A549 (cell line): Measurements from ENCODE around the gene CMYA5. TPM values are rescaled to one million over a fixed set of nuclear protein-coding genes. Genes with fewer than 3 reads are reported as not detected.

Experiments
- ATAC-seq, 2 experiments: fragments of 200-7000 bp in 1 of 2; fragments of >200 bp in 1 of 2; cut with Nextera tagmentation in 1 of 2; cut with Tn5 transposase in 1 of 2; 3 replicates each; pipeline versions ENCODE4 v1.8.0 to v1.9.1; 2018 to 2020; ENCODE audit warnings: mild to moderate bottlenecking in 1 of 2, moderate library complexity in 1 of 2
- CTCF ChIA-PET: fragments of 300-600 bp; sonication (Branson Sonifier 250); formaldehyde crosslinking; extraction: SDS; loops from one replicate; lab custom pipeline; 2021; ENCODE audit warnings: antibody characterized with exemption, inconsistent platforms; lab: Yijun Ruan, JAX
- POLR2A ChIA-PET: fragments of 350-600 bp; formaldehyde crosslinking; extraction: SDS; loops from one replicate; lab custom pipeline; 2021; ENCODE audit warnings: antibody characterized with exemption, inconsistent platforms; lab: Yijun Ruan, JAX
- DNase-seq, 2 experiments: peaks; one replicate each; pipeline versions ENCODE4 v3.0.0 to v3.0.0-alpha.2; 2011 to 2016; ENCODE audit warnings: low read depth in 1 of 2, low spot score in 1 of 2
- FAIRE-seq: peaks from 2 replicates; lab custom pipeline; 2011; peaks lifted over from hg19 to GRCh38; lab: Jason Lieb, UNC
- H3K27ac ChIP-seq, 2 experiments: fragments of >200 bp; sonication (Bioruptor Twin); formaldehyde crosslinking; 3 replicates each; pipeline ENCODE4 v1.5.1; 2016 to 2017
- H3K4me1 ChIP-seq: fragments of >200 bp; sonication (Bioruptor Twin); formaldehyde crosslinking; 3 replicates; pipeline ENCODE4 v1.6.1; 2016
- H3K4me2 ChIP-seq: fragments of >200 bp; sonication (Bioruptor Twin); formaldehyde crosslinking; 3 replicates; pipeline ENCODE4 v1.6.1; 2016
- H3K4me3 ChIP-seq: fragments of >200 bp; sonication (Bioruptor Twin); formaldehyde crosslinking; 3 replicates; pipeline ENCODE4 v1.5.1; 2016
- H3K9me3 ChIP-seq: fragments of >200 bp; sonication (Bioruptor Twin); formaldehyde crosslinking; 3 replicates; pipeline ENCODE4 v1.6.1; 2016
- CBX2 ChIP-seq: fragments of 200-600 bp; sonication (generic); IDR thresholded peaks from 2 replicates; pipeline ENCODE4 v1.6.1; 2016; ENCODE audit warnings: low read depth, mild to moderate bottlenecking, borderline replicate concordance
- CHD2 ChIP-seq: fragments of 150-350 bp; IDR thresholded peaks from 2 replicates; pipeline ENCODE4 v1.6.1; 2014; ENCODE audit warnings: low read length; ENCODE audit not compliant: partially characterized antibody
- EHMT2 ChIP-seq: fragments of 200-600 bp; sonication (generic); IDR thresholded peaks from 2 replicates; pipeline ENCODE4 v1.6.1; 2016; ENCODE audit warnings: antibody characterized with exemption, low read depth, mild to moderate bottlenecking, moderate library complexity
- FOSL2 ChIP-seq, 2 experiments: fragments of 450-650 bp in 1 of 2; fragments of >200 bp in 1 of 2; sonication (Bioruptor Twin) in 1 of 2; formaldehyde crosslinking; IDR thresholded peaks; 2 replicates each; pipeline versions ENCODE4 v1.5.0 to v1.6.1; 2016 to 2020; ENCODE audit warnings: mild to moderate bottlenecking in 1 of 2, moderate library complexity in 1 of 2
- HOXB5 ChIP-seq: fragments of 250-450 bp; sonication (Bioruptor Pico); IDR thresholded peaks from 2 replicates; pipeline ENCODE4 v1.5.0; 2020; ENCODE audit warnings: mild to moderate bottlenecking, moderate library complexity
- JUN ChIP-seq, 2 experiments: fragments of >200 bp; sonication (Bioruptor Twin); formaldehyde crosslinking; IDR thresholded peaks; 2 replicates in 1 of 2; 3 replicates in 1 of 2; pipeline ENCODE4 v1.6.1; 2016 to 2017
- MAX ChIP-seq: IDR thresholded peaks from 2 replicates; pipeline ENCODE4 v1.6.1; 2012
- MAZ ChIP-seq: fragments of 150-350 bp; IDR thresholded peaks from 2 replicates; pipeline ENCODE4 v1.6.1; 2014; ENCODE audit warnings: antibody characterized with exemption, low read depth, low read length, borderline replicate concordance
- NPAS2 ChIP-seq: fragments of 250-450 bp; sonication (Bioruptor Pico); IDR thresholded peaks from 2 replicates; pipeline ENCODE4 v1.8.0; 2022; ENCODE audit warnings: mild to moderate bottlenecking, moderate library complexity, borderline replicate concordance
- RAD21 ChIP-seq, 2 experiments: fragments of >200 bp in 1 of 2; sonication (Bioruptor Twin) in 1 of 2; formaldehyde crosslinking in 1 of 2; IDR thresholded peaks in 1 of 2; conservative IDR thresholded peaks in 1 of 2; 2 replicates in 1 of 2; 3 replicates in 1 of 2; pipeline ENCODE4 v1.6.1; 2012 to 2018; ENCODE audit warnings: inconsistent platforms in 1 of 2
- RCOR1 ChIP-seq: fragments of 150-350 bp; IDR thresholded peaks from 2 replicates; pipeline ENCODE4 v1.6.1; 2014; ENCODE audit warnings: antibody characterized with exemption, low read length, low read depth
- RFX5 ChIP-seq: fragments of 450-650 bp; IDR thresholded peaks from 2 replicates; pipeline ENCODE4 v1.7.1; 2014; ENCODE audit warnings: antibody characterized with exemption, mild to moderate bottlenecking, moderate library complexity
- ZFP36 ChIP-seq: fragments of 450-650 bp; IDR thresholded peaks from 2 replicates; pipeline ENCODE4 v1.6.1; 2014; ENCODE audit warnings: borderline replicate concordance; ENCODE audit not compliant: partially characterized antibody
- WGBS: methylation state at CpG from one replicate; pipeline ENCODE4 v1.1.6; 2017; ENCODE audit errors: missing lambda C conversion rate; 5-methylcytosine and 5-hydroxymethylcytosine counted together
- polyA plus RNA-seq, 4 experiments: library from polyadenylated mRNA; depleted of rRNA in 3 of 4; stranded (reverse); fragments of >200 nt; fragmentation: RNase III in 1 of 4; extraction: RNeasy Plus Mini Kit Qiagen cat#74134 plus additional on column Dnase treatment in 1 of 4; gene quantifications; 2 replicates in 3 of 4; 3 replicates in 1 of 4; pipeline ENCODE4 v1.2.3, GENCODE V29; 2011 to 2017
- TF ChIP-seq, protein P1 (sequence below): fragments of 150-350 bp; IDR thresholded peaks from 2 replicates; pipeline ENCODE4 v1.6.1; 2014; ENCODE audit warnings: low read depth, mild to moderate bottlenecking, low read length
- TF ChIP-seq, protein P2 (sequence below): fragments of 250-450 bp; sonication (Bioruptor Pico); IDR thresholded peaks from 2 replicates; pipeline ENCODE4 v1.5.0; 2020; ENCODE audit warnings: low read depth, mild to moderate bottlenecking, moderate library complexity
- TF ChIP-seq, protein P3 (sequence below): fragments of 250-450 bp; sonication (Bioruptor Pico); IDR thresholded peaks from 2 replicates; pipeline ENCODE4 v1.5.0; 2021; ENCODE audit warnings: mild to moderate bottlenecking, moderate library complexity, borderline replicate concordance

CMYA5 gene
- polyA plus RNA-seq, 2 of the 4 experiments (the other 2 are of a cell fraction): 0.10 to 0.61 TPM

DNA sequence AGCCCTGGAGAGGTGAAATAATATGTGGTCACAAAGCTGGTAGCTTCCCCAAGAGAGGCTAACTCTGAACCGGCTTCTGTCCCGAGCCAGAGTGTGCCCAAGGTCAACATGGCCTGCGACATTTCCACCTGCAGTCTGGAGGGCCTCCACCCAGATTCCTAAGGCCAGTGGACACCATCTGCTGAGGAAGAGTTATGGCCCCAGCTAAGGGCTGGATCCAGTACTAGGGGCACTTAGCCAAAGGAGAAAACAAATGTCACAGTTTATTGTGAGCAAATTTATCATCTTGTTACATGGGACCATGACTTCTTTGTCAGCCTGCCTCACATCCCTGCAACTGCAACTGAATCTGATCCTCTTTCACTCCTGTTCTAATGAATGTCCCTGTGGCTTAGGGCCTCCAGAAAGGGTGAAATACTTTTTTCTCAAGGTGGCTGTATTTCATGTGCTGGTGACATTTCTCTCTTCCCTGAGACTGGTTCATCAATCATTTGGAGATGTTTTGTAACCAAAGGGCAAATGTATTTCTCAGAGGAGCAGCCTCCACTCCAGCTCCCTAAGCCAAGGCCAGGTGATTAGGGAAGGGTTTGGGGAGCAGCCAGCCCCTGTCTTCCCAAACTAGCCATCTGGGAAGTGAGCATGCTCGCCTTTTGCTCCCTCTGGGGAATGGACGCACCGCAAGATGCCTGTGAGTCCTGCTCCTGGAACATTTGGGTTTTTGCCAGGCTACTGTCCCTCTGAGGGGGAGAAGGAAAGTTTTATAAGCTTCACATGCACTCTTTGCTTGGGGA lies 148.3 kb downstream of the CMYA5 start:
- Histone ChIP-seq H3K4me1 (no peaks in the 10 kb centered on the region), H3K4me2 (no peak overlapping the region), H3K27ac (no peak overlapping the region), H3K9me3 (no peaks in the 10 kb centered on the region), H3K4me3 (no peak overlapping the region)
- ATAC-seq (no peak), FAIRE-seq (no peak), DNase-seq (no peak)
- CTCF ChIA-PET: interaction anchor here (0.7 to 1.7 kb wide), 2 partner anchors 20 to 92 kb away, joined by 4 to 6 read pairs; no protein-coding TSS in a partner anchor
- POLR2A ChIA-PET: no interaction called here
- 57% methylated on average over 6 of the region's 6 CpGs for WGBS
- no peak for TF ChIP-seq RCOR1
- TF ChIP-seq MAX: no peak
- TF ChIP-seq JUN (IDR thresholded peaks at IDR 0.05): no peak
- no peak for TF ChIP-seq NPAS2 (CRISPR knock-in tag)
- TF ChIP-seq, protein P1, sequence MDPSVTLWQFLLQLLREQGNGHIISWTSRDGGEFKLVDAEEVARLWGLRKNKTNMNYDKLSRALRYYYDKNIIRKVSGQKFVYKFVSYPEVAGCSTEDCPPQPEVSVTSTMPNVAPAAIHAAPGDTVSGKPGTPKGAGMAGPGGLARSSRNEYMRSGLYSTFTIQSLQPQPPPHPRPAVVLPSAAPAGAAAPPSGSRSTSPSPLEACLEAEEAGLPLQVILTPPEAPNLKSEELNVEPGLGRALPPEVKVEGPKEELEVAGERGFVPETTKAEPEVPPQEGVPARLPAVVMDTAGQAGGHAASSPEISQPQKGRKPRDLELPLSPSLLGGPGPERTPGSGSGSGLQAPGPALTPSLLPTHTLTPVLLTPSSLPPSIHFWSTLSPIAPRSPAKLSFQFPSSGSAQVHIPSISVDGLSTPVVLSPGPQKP: no peak
- TF ChIP-seq RFX5: no peak
- TF ChIP-seq EHMT2: no peak
- no peak for TF ChIP-seq RAD21 (conservative IDR thresholded peaks at IDR 0.05 in 1 of 2, IDR thresholded peaks at IDR 0.05 in 1 of 2)
- TF ChIP-seq, protein P2, sequence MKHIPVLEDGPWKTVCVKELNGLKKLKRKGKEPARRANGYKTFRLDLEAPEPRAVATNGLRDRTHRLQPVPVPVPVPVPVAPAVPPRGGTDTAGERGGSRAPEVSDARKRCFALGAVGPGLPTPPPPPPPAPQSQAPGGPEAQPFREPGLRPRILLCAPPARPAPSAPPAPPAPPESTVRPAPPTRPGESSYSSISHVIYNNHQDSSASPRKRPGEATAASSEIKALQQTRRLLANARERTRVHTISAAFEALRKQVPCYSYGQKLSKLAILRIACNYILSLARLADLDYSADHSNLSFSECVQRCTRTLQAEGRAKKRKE (CRISPR knock-in tag): no peak
- TF ChIP-seq CBX2: no peak
- no peak for TF ChIP-seq HOXB5

DNA sequence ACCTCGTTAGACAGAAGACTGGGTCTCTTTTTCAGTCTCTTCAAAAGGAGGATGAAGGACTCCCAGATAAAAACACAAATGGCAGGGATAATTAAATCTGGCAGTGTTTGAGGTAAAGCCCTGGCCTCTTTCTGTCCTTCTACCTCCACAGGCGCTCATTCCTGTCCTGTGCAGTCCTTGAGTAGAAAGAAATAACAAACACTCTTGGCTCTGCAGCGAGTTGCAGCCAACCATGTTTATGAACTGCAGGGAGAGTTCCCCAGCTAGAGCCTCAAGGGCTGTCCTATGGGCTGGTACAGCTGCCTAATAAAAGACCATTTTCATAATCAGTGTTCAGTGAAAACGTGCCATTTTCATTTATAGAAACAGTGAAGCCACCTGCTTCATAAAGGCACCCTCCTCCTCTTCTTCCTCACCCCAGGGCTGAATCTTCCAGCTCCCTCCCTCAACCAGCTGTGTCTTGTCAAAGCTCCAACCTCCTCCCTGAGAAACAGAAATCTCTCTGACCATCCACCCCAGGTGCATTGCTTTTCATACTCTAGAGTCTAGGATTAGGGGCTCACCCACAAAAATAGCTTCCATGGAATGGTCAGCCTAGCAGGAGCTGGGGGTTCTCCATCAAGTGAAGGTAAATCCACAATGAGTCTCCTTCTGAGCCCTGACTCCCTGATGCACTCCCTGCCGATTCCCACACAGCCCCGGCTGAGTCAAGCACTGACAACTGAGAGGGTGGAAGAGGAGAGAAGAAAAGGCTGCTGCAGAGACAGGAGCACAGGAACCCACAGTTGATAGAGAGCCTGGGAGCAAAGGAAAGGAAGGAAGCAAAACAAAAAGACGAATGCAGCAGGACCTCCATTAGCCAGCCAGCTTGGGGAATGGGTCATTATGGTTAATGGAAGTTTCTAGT lies 150.7 kb downstream of the CMYA5 start:
- no peak for FAIRE-seq
- no peaks in the 10 kb centered on the region for H3K9me3 ChIP-seq
- no peak overlapping the region for H3K4me2 ChIP-seq
- ATAC-seq: no peak
- H3K4me1 ChIP-seq: no peaks in the 10 kb centered on the region
- TF ChIP-seq ZFP36 (no peak), CHD2 (no peak), MAZ (no peak), FOSL2 (IDR thresholded peaks at IDR 0.05) (no peak), FOSL2 (CRISPR knock-in tag; IDR thresholded peaks at IDR 0.05) (no peak)
- TF ChIP-seq, protein P1: no peak
- TF ChIP-seq, protein P3, sequence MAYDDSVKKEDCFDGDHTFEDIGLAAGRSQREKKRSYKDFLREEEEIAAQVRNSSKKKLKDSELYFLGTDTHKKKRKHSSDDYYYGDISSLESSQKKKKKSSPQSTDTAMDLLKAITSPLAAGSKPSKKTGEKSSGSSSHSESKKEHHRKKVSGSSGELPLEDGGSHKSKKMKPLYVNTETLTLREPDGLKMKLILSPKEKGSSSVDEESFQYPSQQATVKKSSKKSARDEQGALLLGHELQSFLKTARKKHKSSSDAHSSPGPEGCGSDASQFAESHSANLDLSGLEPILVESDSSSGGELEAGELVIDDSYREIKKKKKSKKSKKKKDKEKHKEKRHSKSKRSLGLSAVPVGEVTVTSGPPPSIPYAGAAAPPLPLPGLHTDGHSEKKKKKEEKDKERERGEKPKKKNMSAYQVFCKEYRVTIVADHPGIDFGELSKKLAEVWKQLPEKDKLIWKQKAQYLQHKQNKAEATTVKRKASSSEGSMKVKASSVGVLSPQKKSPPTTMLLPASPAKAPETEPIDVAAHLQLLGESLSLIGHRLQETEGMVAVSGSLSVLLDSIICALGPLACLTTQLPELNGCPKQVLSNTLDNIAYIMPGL: no peak
- H3K27ac ChIP-seq: no peak overlapping the region
- WGBS: 9% methylated on average over 7 of the region's 7 CpGs
- no peak for DNase-seq
- CTCF ChIA-PET: interaction anchor here (0.7 to 2.0 kb wide), 6 partner anchors 11 to 34 kb away, joined by 3 to 10 read pairs (median 4); no protein-coding TSS in a partner anchor
- no peak overlapping the region for H3K4me3 ChIP-seq
- POLR2A ChIA-PET: no interaction called here
